Mesenteric fat pad (tissue), 1 donor: ENCODE measurements around the gene RNF19B. TPM values are rescaled to one million over a fixed set of nuclear protein-coding genes. Genes with fewer than 3 reads are reported as not detected.
A peak's percentile ranks its signal among the peaks of the same experiment; 100 is the strongest.
"Not testable (repeated sequence)": the region's sequence is repeated elsewhere in the genome, so short reads cannot be mapped to it uniquely, and the experiment has no call there.

Experiments
- DNase-seq: peaks from one replicate; pipeline ENCODE4 v3.0.0-alpha.2; 2020; ENCODE audit warnings: low spot score
- long read RNA-seq: library from polyadenylated mRNA; unstranded; transcript quantifications from one replicate; pipeline ENCODE4 v2.0.0, GENCODE V29; 2020
- total RNA-seq: library from RNA; stranded (reverse); fragmentation: NEBNext Ultra II Directional; extraction: Animal tissue kit (Norgen Biotek cat#: 25700); gene quantifications from one replicate; pipeline ENCODE4 v1.2.1, GENCODE V29; 2021
- donor health status: DM: yes; HTN: yes; CAD: no.

RNF19B gene
- 23.5 TPM for total RNA-seq
- long read RNA-seq, partial matches to known transcripts, result 2 of 4 reads
- long read RNA-seq, other reads (novel, unspliced or antisense), result 1 of 4 reads

- peak; percentile 98 for DNase-seq
These were observed at the start of gene RNF19B for GRCh38 chr1:32964461-32965250. Gene RNF19B, minus strand, starts transcription at chr1:32964809. Its CDS starts 124 bp downstream, at chr1:32964685.

DNA sequence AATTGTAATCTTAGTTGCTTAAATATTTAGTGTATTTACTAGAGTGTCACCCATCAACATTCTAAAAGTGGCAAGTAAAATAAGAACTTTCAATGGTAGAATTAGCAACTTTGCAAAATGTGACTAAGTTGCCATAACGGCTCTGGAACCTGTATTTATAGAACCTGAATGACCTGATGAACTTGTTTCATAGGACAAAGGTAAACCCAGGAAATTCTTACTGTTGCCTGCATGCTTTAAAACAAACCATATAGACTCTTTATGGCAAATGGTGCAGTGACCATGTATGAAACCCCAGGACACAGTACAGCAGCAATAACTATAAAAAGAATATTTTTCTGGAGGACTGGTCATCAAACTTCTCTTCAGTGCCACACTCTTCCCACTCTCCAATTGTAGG, 49.2 kb upstream of the RNF19B start:
- no peak for DNase-seq

DNA sequence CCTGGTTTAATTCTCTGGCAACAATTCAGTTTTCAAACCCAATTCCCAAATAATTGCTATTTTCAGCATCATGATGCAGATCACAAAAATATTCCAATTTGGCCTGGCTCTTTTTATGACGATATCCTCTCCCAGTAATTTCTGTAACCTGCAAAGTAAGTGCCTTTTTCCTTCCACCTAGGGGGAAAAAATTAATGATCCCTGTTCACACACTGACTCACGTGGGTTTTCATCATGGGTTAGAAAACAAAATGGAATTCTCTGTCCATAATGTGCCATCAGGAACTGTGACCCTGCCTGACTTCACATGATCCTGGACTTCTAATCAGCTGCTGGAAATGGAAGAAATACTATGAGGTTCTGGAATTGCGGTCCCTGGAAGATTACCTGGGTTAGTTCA, 47.6 kb upstream of the RNF19B start:
- no peak for DNase-seq

DNA sequence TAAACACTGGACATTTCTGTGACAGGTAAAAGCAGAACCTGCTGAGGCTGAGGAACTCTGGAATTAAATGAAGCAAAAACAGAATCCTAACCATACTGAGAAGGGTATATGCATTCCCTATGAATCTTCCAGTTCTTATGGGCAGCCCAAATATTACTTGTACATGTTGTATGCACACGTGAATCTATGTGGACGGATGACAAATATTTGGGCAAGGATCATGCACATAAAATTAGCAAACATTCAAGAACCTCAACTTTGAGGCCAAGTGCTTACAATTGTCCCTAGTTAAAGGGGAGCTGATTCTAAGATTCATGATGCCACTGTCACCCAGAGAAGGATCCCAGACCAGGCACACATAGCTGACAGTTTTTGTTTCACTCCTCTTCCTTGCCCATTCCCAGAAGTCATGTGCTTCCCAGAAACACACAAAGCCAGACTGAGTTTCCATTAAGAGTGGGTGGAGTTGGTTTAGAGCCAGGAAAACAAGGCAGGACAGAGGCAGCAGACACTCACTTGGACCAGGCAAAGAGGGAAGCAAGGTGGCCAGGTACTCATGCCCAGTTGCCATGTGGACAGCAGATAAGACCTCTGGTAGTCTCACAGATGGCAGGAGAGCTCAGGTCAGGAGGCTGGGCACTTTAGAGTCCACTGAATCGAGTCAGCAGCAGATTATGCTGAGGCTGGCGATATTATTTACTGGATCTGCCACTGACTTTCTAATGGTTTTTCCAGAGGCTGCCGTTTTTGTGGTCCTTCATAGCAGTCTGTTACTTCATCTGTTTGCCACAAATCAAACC, 46.5 kb upstream of the RNF19B start:
- DNase-seq, result no peak

DNA sequence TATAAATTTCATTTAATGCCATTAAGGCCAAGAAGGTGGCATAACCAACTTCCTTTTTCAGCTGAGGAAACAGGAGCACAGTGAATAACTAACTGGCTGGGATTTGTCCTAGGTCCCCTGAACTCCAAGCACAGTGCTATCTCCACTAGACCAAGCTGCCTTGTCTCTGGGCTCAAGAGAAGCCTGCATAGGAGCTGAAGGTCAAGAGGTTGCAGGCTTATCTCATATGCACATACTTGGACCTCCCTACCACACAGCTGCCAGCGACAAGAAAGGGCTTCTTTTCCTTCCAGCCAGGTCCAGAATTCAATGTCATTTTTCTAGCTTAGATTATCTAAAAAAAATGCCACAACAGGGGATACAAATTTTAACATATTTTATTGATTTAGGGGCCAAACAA, 45.0 kb upstream of the RNF19B start:
- DNase-seq, result no peak

GRCh38 chr1:33008051-33008914, 43.7 kb upstream of the RNF19B start:
- DNase-seq, result no peak

GRCh38 chr1:33007190-33008050, 42.8 kb upstream of the RNF19B start:
- no peak for DNase-seq

- DNase-seq, result no peak
These were observed 41.3 kb upstream of the RNF19B start for GRCh38 chr1:33005838-33006421.

DNA sequence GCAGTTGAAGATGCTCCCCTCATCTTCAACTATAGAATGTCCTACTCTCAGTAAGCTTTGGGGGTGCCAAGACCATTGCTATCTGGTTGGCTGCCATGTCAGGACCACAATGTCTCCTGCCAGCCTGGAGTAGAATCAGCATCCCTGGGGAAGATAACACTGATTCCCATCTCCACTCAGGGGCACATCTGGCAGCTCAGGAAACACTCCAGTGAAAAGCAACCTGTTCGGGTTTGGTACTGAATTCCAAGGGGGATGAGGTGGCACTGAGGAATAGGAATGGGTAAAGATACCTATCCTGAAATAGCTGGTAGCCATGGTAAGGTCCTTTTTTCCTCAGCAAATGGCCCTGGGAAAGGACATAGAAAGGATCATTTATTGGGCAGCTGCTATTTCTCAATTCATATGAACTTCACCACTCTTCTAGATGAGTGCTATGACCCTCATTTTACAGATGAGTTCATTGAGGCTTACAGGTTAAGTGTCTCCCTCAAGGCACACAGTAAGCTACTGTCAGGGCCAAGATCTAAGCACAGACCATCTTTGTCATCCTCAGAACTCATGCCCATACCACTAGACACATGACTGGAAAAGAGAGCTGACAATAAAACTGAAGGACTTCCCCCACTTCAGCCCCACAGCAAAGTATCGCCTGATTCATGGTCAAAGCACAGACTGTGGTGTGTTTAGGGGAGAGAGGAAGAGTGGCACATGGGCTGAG, 40.7 kb upstream of the RNF19B start:
- DNase-seq, result no peak

DNA sequence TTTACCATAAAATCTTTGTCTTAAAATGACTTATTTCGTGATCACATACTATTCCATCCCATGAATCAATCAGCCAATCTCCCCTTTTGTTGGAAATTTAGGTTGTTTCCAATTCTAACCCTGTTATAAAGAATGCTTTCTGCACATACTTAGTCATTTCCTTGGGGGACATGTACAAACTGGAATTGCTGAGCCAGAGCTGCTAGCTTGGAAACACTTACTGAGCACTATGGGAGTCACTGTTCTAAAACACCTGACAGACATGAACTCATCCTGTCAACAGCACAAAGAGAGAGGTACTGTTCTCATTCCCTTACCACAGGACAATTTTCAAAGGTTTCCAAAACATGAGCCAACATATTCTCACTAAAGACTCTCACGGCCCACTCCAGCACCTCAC, 40.0 kb upstream of the RNF19B start:
- no peak for DNase-seq

- no peak for DNase-seq
These were observed 39.0 kb upstream of the RNF19B start for GRCh38 chr1:33003657-33004056.

GRCh38 chr1:33002006-33002405, 37.4 kb upstream of the RNF19B start:
- DNase-seq, result no peak

DNA sequence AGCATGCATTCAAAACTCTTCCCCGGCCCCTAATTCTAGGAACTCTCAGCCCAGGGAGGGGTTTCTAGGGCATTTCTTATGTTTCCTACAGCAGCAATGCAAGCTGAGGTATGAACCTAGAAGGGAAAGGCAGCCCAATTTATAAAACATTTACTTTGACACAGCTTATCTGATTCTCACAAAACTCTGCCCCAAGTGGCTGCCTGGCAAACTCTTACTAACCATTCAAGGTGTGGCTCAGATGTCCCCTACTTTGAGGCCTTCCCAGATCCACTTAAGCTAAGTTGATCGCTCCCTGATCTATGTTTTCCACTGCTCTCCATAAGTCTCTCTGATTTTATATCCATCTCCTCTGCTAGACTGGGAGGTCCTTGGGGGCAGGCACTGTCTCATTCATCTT, 36.7 kb upstream of the RNF19B start:
- DNase-seq, result no peak

DNA sequence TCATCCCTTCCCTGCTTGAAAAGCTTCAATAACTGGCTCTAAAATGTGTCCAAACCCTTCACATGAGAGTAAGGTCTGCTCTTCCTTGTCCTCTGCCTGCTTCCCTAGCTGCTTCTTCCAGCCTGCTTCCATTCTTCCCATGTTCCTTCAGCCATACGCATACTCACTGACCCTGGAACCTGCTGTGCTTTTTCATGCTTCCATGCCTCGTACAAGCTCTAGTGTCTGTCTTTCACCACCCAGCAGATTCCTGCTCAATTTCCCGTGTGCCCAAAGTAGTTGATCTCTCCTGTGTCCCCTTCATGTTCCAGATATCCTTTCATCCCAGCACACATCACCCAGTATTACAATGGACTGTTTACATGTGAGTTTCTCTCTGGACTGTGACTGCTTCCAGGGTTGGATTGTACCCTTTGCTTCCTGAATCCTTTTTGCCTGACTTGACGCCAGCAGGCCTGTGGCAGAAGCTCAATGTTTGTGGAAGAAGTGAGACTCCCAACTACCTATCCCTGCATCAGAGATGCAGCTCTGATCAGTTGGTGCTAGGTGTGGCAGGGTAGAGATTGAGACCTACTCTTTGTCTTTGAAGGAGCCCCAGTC, 35.9 kb upstream of the RNF19B start:
- no peak for DNase-seq

- DNase-seq, result no peak
These were observed 34.4 kb upstream of the RNF19B start for GRCh38 chr1:32998997-32999396.

GRCh38 chr1:32998064-32998463, 33.5 kb upstream of the RNF19B start:
- DNase-seq, result no peak

GRCh38 chr1:32997381-32997891, 32.8 kb upstream of the RNF19B start:
- no peak for DNase-seq

GRCh38 chr1:32993324-32993636, 28.7 kb upstream of the RNF19B start:
- DNase-seq, result not testable (repeated sequence)
